Raji (cell line): ENCODE data around the gene CDK17.
A peak's percentile ranks its signal among the peaks of the same experiment; 100 is the strongest.

ENCODE experiments used
- POLR2A ChIP-seq: IDR thresholded peaks from 2 replicates; pipeline ENCODE4 v1.6.1; 2011; ENCODE audit warnings: low read depth, low read length, control low read depth; ENCODE audit not compliant: insufficient read depth

The CDK17 gene

GRCh38 chr12:96343347-96343954 is 56.8 kb downstream of the CDK17 start:
- TF ChIP-seq POLR2A = no peak

GRCh38 chr12:96338852-96339471 is 61.3 kb downstream of the CDK17 start:
- TF ChIP-seq POLR2A = no peak

DNA sequence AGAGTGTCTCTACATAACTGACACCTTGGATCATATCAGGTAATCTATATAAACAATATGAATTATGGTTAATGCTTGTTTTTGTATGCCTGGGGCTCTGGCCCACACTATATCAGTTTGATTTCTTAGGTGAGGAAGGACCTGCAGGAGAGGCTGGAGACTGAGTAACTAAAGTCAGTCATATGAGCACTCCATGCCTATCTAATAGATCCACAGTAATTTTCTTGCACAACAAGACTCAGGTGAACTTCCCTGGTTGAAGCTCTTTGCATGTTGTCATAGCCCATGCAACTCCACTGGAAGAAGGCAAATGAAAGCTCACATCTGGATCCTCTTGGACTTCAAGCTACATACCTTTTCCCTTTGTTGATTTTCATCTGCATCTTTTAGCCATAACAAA is 62.3 kb downstream of the CDK17 start:
- TF ChIP-seq POLR2A = no peak

- no peak for TF ChIP-seq POLR2A
These were observed 63.8 kb downstream of the CDK17 start for GRCh38 chr12:96336489-96336888.

DNA sequence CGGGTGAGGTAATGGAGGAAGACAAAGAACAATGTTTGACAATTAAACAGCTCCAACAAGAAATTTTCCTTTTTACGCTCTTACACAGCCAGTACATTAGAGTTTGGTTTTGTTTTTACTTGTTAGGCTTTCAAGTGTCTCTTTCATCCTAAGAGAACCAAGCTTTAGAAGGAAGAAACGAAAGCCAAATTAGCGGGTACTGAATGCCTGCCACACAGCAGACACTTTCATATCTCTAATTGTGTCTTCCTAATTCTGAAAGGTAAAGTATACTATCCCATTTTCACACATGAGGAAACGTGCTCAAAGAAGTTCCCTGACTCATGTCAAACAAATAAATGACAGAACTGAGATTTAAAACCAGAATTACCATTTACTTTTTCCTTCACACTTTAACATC is 65.0 kb downstream of the CDK17 start:
- no peak for TF ChIP-seq POLR2A

- no peak for TF ChIP-seq POLR2A
These were observed 65.7 kb downstream of the CDK17 start for GRCh38 chr12:96334502-96334901.

DNA sequence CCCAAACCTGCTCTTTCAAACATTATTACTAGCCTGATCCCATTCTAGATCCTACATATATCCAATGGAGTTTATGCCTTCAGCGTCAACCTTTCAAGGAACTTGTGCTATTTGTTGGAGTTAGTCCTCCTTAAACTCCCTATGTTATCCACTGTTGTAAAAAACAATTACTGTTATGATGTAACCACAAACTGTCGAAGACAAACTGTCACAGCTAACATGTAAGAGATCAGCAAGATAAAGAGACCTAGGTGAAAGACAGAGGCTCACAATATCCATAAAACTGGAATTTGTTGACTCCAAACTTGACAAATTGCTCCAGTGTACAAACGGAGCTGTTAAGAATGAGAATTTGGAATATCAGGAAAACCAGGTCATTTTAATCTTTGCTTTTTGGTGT is 70.7 kb downstream of the CDK17 start:
- TF ChIP-seq POLR2A = no peak

DNA sequence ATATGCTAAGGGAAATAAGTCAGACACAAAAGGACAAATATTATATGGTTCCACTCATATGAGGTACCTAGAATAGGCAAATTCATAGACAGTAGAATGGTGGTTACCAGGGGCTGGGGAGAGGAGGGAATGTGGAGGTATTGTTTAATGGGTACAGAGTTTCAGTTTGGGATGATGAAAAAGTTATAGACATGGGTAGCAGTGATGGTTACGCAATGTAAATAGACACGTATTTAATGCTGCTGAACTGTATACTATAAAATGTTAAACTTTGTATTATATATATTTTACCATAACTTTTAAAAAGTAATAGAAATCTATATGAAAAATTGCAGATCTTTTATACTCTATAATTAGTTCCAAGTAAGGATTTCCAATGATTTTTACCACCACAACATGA is 71.2 kb downstream of the CDK17 start:
- no peak for TF ChIP-seq POLR2A

DNA sequence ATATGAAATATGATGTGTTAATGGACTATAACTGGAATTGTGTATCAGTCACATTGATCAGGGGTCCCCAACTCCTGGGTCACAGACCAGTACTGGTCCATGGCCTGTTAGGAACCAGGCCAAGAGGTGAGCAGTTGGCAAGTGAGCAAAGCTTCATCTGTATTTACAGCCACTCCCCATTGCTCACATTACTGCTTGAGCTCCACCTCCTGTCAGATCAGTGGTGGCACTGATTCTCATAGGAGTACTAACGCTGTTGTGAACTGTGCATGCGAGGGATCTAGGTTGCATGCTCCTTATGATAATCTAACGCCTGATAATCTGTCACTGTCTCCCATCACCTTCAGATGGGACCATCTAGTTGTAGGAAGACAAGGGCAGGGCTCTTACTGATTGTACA is 72.3 kb downstream of the CDK17 start:
- no peak for TF ChIP-seq POLR2A

- peak; percentile 39 for TF ChIP-seq POLR2A
These were observed 72.9 kb downstream of the CDK17 start for GRCh38 chr12:96327346-96327745.

GRCh38 chr12:96326628-96327227 is 73.5 kb downstream of the CDK17 start:
- no peak for TF ChIP-seq POLR2A

- no peak for TF ChIP-seq POLR2A
These were observed 76.3 kb downstream of the CDK17 start for GRCh38 chr12:96323906-96324305.

- no peak for TF ChIP-seq POLR2A
These were observed 77.5 kb downstream of the CDK17 start for GRCh38 chr12:96322720-96323119.

DNA sequence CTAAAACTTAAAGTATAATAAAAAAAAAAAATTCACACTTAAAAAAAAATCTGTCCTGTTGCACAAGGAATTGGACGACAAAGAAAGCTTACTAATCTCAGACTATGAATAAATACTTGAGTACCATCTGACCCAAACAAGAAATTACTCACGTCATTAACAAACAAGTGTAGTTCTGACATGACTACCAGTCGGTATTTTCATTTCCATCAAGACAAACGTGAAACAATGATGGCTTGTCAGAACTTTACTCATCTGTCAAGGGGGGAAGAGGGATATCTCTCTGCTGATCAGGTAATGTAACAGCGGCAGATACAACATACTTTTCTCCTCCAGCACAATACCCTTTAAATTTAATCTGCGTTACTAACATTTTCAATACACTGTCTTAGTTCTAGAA is 78.3 kb downstream of the CDK17 start:
- TF ChIP-seq POLR2A = no peak

GRCh38 chr12:96314723-96315122 is 85.5 kb downstream of the CDK17 start:
- no peak for TF ChIP-seq POLR2A

GRCh38 chr12:96313606-96314005 is 86.6 kb downstream of the CDK17 start:
- TF ChIP-seq POLR2A = no peak

- no peak for TF ChIP-seq POLR2A
These were observed 89.0 kb downstream of the CDK17 start for GRCh38 chr12:96311191-96311590.

- no peak for TF ChIP-seq POLR2A
These were observed 90.2 kb downstream of the CDK17 start for GRCh38 chr12:96310067-96310466.

DNA sequence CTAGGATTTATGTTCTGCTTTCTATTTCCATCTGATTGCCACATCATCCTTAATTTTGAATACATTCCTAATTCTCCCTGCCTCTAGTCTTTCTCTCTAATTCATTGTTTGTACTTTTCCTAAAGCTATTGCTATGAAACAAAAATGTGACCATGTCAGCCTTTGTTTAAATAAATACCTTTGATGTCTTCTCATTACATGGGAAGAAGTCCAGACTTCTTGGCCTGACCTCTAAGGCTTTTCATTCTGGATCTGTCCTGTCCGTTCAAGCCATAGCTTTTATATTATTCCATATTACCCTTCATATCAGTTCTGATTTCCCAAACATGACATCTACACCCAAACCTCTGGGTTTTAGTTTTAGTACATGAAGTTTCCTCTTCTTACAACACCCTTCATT is 91.4 kb downstream of the CDK17 start:
- TF ChIP-seq POLR2A = no peak
